ENCODE measurements around the gene FAM168A. TPM values are rescaled to one million over a fixed set of nuclear protein-coding genes. Genes with fewer than 3 reads are reported as not detected.

The FAM168A gene
- polyA plus RNA-seq, 1 donor (not counting 4 experiments of a cell fraction or from before 2014, with no cell fraction given), result 11.8 TPM

DNA sequence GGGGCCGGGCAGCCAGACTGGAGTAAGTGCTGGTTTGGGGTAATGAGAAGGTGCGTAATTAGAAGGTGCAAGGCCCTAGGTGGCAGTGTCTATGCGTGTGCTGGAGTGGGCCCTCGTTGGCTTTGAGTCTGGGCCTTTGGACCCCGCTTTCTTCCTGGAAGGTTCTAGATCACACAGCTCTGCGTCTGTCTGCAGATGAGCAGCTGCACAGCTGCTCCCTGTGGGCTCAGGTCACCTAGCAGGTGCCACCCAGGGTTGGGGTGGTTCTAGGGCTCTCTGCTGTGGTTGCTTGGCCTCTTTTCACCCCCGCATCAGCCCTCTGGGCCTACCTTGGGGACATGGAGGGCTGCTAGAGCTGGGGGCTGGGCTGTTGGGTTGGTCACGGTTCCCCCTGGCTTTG lies 211.4 kb downstream of the FAM168A start:
- TF ChIP-seq EZH2 (IDR thresholded peaks at IDR 0.05; ENCODE audit: low read length), result no peak
- TF ChIP-seq, protein P1, sequence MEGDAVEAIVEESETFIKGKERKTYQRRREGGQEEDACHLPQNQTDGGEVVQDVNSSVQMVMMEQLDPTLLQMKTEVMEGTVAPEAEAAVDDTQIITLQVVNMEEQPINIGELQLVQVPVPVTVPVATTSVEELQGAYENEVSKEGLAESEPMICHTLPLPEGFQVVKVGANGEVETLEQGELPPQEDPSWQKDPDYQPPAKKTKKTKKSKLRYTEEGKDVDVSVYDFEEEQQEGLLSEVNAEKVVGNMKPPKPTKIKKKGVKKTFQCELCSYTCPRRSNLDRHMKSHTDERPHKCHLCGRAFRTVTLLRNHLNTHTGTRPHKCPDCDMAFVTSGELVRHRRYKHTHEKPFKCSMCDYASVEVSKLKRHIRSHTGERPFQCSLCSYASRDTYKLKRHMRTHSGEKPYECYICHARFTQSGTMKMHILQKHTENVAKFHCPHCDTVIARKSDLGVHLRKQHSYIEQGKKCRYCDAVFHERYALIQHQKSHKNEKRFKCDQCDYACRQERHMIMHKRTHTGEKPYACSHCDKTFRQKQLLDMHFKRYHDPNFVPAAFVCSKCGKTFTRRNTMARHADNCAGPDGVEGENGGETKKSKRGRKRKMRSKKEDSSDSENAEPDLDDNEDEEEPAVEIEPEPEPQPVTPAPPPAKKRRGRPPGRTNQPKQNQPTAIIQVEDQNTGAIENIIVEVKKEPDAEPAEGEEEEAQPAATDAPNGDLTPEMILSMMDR (optimal IDR thresholded peaks at IDR 0.05 in 1 of 3, IDR thresholded peaks at IDR 0.05 in 1 of 3, conservative IDR thresholded peaks at IDR 0.05 in 1 of 3; ENCODE audit: extremely low read depth in 1 of 3, insufficient read depth in 2 of 3, low read length in 3 of 3), result no peak
- Histone ChIP-seq H3K9ac (ENCODE audit: control insufficient read depth, extremely low read depth, insufficient read depth, low read length) (no peak overlapping the region), H3K27me3 (ENCODE audit: control insufficient read depth, extremely low read depth, insufficient read depth, low read length) (no peaks in the 10 kb centered on the region), H3K4me3 (ENCODE audit: control insufficient read depth in 2 of 3, extremely low read depth in 1 of 3, insufficient read depth in 2 of 3, low read depth in 1 of 3, low read length in 3 of 3) (no peak overlapping the region), H3K9me3 (ENCODE audit: control insufficient read depth, low read depth, low read length) (no peaks in the 10 kb centered on the region), H2AFZ (ENCODE audit: control insufficient read depth, low read length) (no peak overlapping the region), H3K4me2 (ENCODE audit: control insufficient read depth, extremely low read depth, insufficient read depth, low read depth, low read length) (no peak overlapping the region), H3K79me2 (ENCODE audit: control insufficient read depth, insufficient read depth, low read length) (peaks cover 75% of the 10 kb centered on the region), H3K4me1 (ENCODE audit: control insufficient read depth, extremely low read depth, insufficient read depth, low read length) (peaks cover 74% of the 10 kb centered on the region), H4K20me1 (ENCODE audit: control insufficient read depth, extremely low read depth, insufficient read depth, low read length) (peaks cover 2% of the 10 kb centered on the region), H3K9me1 (ENCODE audit: control insufficient read depth, extremely low read depth, insufficient read depth, low read length) (peaks cover 16% of the 10 kb centered on the region), H3K36me3 (ENCODE audit: control insufficient read depth in 2 of 2, extremely low read depth in 1 of 2, insufficient read depth in 2 of 2, low read length in 2 of 2) (peaks cover 3 to 8% of the 10 kb centered on the region in 2 experiments), H3K27ac (ENCODE audit: control insufficient read depth, insufficient read depth, low read length) (no peak overlapping the region)
- dilution Hi-C loops (cut with MboI; ENCODE audit: extremely low pct_ligation_motif_present, low sequenced_read_pairs), result no loop called here
- DNase-seq (ENCODE audit: low read depth, low spot score) (no peak), FAIRE-seq (no peak)

DNA sequence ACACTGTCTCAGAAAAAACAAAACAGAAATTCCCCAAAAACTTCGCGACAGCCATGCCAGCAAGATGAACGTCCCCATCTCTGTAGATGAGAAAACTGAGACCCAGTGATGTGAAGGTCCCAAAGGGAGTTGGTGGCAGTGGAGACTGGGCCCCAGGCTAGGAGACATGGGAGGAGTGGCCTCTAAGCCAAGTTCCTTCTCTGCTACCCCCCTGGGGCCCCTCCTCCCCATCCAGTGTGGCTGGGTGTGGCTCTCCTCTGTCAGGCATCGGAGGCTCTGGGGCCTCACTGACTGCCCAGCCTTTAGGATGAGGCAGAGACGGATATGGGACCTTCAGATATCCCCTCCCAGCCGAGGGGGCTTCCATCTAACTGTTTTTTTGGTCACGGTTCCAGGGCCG lies 211.9 kb downstream of the FAM168A start:
- H3K27me3 ChIP-seq (ENCODE audit: control insufficient read depth, extremely low read depth, insufficient read depth, low read length), result no peaks in the 10 kb centered on the region
- peaks cover 16% of the 10 kb centered on the region for H3K9me1 ChIP-seq (ENCODE audit: control insufficient read depth, extremely low read depth, insufficient read depth, low read length)
- H3K4me2 ChIP-seq (ENCODE audit: control insufficient read depth, extremely low read depth, insufficient read depth, low read depth, low read length), result no peak overlapping the region
- dilution Hi-C loops (cut with MboI; ENCODE audit: extremely low pct_ligation_motif_present, low sequenced_read_pairs), result no loop called here
- peaks cover 1 to 6% of the 10 kb centered on the region in 2 experiments for H3K36me3 ChIP-seq (ENCODE audit: control insufficient read depth in 2 of 2, extremely low read depth in 1 of 2, insufficient read depth in 2 of 2, low read length in 2 of 2)
- H3K9me3 ChIP-seq (ENCODE audit: control insufficient read depth, low read depth, low read length), result no peaks in the 10 kb centered on the region
- peaks cover 78% of the 10 kb centered on the region for H3K79me2 ChIP-seq (ENCODE audit: control insufficient read depth, insufficient read depth, low read length)
- no peak for TF ChIP-seq EZH2 (IDR thresholded peaks at IDR 0.05; ENCODE audit: low read length)
- TF ChIP-seq, protein P1 (optimal IDR thresholded peaks at IDR 0.05 in 1 of 3, IDR thresholded peaks at IDR 0.05 in 1 of 3, conservative IDR thresholded peaks at IDR 0.05 in 1 of 3; ENCODE audit: extremely low read depth in 1 of 3, insufficient read depth in 2 of 3, low read length in 3 of 3), result no peak
- no peak overlapping the region for H3K27ac ChIP-seq (ENCODE audit: control insufficient read depth, insufficient read depth, low read length)
- H3K4me3 ChIP-seq (ENCODE audit: control insufficient read depth in 2 of 3, extremely low read depth in 1 of 3, insufficient read depth in 2 of 3, low read depth in 1 of 3, low read length in 3 of 3), result no peak overlapping the region
- H4K20me1 ChIP-seq (ENCODE audit: control insufficient read depth, extremely low read depth, insufficient read depth, low read length), result peaks cover 2% of the 10 kb centered on the region
- FAIRE-seq (no peak), DNase-seq (ENCODE audit: low read depth, low spot score) (no peak)
- H3K9ac ChIP-seq (ENCODE audit: control insufficient read depth, extremely low read depth, insufficient read depth, low read length), result no peak overlapping the region
- H3K4me1 ChIP-seq (ENCODE audit: control insufficient read depth, extremely low read depth, insufficient read depth, low read length), result peaks cover 71% of the 10 kb centered on the region
- H2AFZ ChIP-seq (ENCODE audit: control insufficient read depth, low read length), result no peak overlapping the region

All from keratinocyte (primary cell).